Measurements from ENCODE around the gene USP8.

GRCh38 chr15:50377867-50378751 lies 46.1 kb upstream of the USP8 start:
- TF ChIP-seq MAX (IDR thresholded peaks at IDR 0.05; ENCODE audit: low read depth, low read length) (no peak), ZBTB40 (IDR thresholded peaks at IDR 0.05; ENCODE audit: borderline replicate concordance) (no peak), SP1 (IDR thresholded peaks at IDR 0.05; ENCODE audit: low read depth, low read length) (peak; percentile 59), EP300 (IDR thresholded peaks at IDR 0.05; ENCODE audit: borderline replicate concordance in 1 of 2, control insufficient read depth in 1 of 2, low read depth in 2 of 2, low read length in 2 of 2) (peak; percentile 94 to 100), POLR2A (IDR thresholded peaks at IDR 0.05; ENCODE audit: low read depth, low read length) (no peak), EZH2 (IDR thresholded peaks at IDR 0.05; ENCODE audit: borderline replicate concordance, control insufficient read depth, low read depth, low read length) (no peak), ZBTB33 (IDR thresholded peaks at IDR 0.05) (no peak), HDGF (IDR thresholded peaks at IDR 0.05) (peak; percentile 74; the same call in 1 of the 2 replicates), CTCF (IDR thresholded peaks at IDR 0.05 in 2 of 3, conservative IDR thresholded peaks at IDR 0.05 in 1 of 3; ENCODE audit: control insufficient read depth in 2 of 3, extremely low read depth in 1 of 3, insufficient read depth in 1 of 3, low read depth in 3 of 3, low read length in 3 of 3) (no peak), NR2F1 (conservative IDR thresholded peaks at IDR 0.05) (peak; percentile 99), SIN3A (IDR thresholded peaks at IDR 0.05; ENCODE audit: low read depth, low read length) (no peak)

Measured in GM12878 (cell line).